Astrocyte of the spinal cord (primary cell): ENCODE measurements around the gene MYADML2.
A peak's percentile ranks its signal among the peaks of the same experiment; 100 is the strongest.

Experiments
- DNase-seq: peaks from one replicate; pipeline ENCODE4 v3.0.0; 2011; ENCODE audit warnings: low read depth, low spot score
- H3K4me3 ChIP-seq: 2 replicates; pipeline ENCODE4 v1.5.1; 2011; ENCODE audit warnings: low read depth, mild to moderate bottlenecking, low read length, moderate library complexity
- CTCF ChIP-seq: IDR thresholded peaks from 2 replicates; pipeline ENCODE4 v1.5.1; 2012; ENCODE audit warnings: low read depth, mild to moderate bottlenecking, low read length, inconsistent platforms
- in situ Hi-C: cut with HindIII; loops from 2 replicates; pipeline ENCODE4 v1.10.0; 2017; ENCODE audit warnings: low sequenced_read_pairs

Gene MYADML2

GRCh38 chr17:81977211-81977808 lies 30.3 kb upstream of the MYADML2 start, which contains the start of gene ASPSCR1:
Gene ASPSCR1, plus strand, starts transcription at chr17:81977629. Its CDS starts 18 bp downstream, at chr17:81977647.
- peak; percentile 90 for DNase-seq
- in situ Hi-C loops: no loop called here
- H3K4me3 ChIP-seq: peak within 1 kb of the TSS; percentile 81
- no peak for TF ChIP-seq CTCF

- no peak for TF ChIP-seq CTCF
- H3K4me3 ChIP-seq: peak overlapping the region; percentile 81
- in situ Hi-C loops: no loop called here
- no peak for DNase-seq
Observed at GRCh38 chr17:81976332-81977210, 29.5 kb upstream of the MYADML2 start.

GRCh38 chr17:81973432-81973831 lies 26.4 kb upstream of the MYADML2 start:
- in situ Hi-C loops: no loop called here
- DNase-seq: no peak
- TF ChIP-seq CTCF: no peak
- no peak overlapping the region for H3K4me3 ChIP-seq

- no peak overlapping the region for H3K4me3 ChIP-seq
- no peak for DNase-seq
- in situ Hi-C loops: no loop called here
- no peak for TF ChIP-seq CTCF
Observed at GRCh38 chr17:81968850-81969812, 22.1 kb upstream of the MYADML2 start.

- no peak overlapping the region for H3K4me3 ChIP-seq
Observed at GRCh38 chr17:81968396-81968745, 21.3 kb upstream of the MYADML2 start.

More at GRCh38 chr17:81968396-81968745, 21.3 kb upstream of the MYADML2 start:
- DNase-seq: no peak
- TF ChIP-seq CTCF: no peak
- in situ Hi-C loops: no loop called here
